Fibroblast of lung (primary cell): ENCODE measurements around the gene ASTN2. TPM values are rescaled to one million over a fixed set of nuclear protein-coding genes. Genes with fewer than 3 reads are reported as not detected.

Source experiments
- DNase-seq, 2 donors: peaks; one replicate each; pipeline versions ENCODE4 v3.0.0 to v3.0.0-alpha.2; 2010; ENCODE audit warnings: low read depth in 2 of 2
- H2AFZ ChIP-seq: 2 replicates; pipeline ENCODE4 v1.5.1; 2012; ENCODE audit warnings: low read length, control low read depth, inconsistent platforms
- H3K27ac ChIP-seq: 2 replicates; pipeline ENCODE4 v1.5.1; 2011; ENCODE audit warnings: low read length, control low read depth; ENCODE audit not compliant: insufficient read depth
- H3K27me3 ChIP-seq: 2 replicates; pipeline ENCODE4 v1.5.1; 2011; ENCODE audit warnings: mild to moderate bottlenecking, low read length; ENCODE audit not compliant: control insufficient read depth, insufficient read depth
- H3K36me3 ChIP-seq: 2 replicates; pipeline ENCODE4 v1.5.1; 2011; ENCODE audit warnings: low read length; ENCODE audit not compliant: control insufficient read depth, insufficient read depth
- H3K4me1 ChIP-seq: 2 replicates; pipeline ENCODE4 v1.5.1; 2011; ENCODE audit warnings: low read length; ENCODE audit not compliant: control insufficient read depth, insufficient read depth; ENCODE audit errors: extremely low read depth
- H3K4me2 ChIP-seq: 2 replicates; pipeline ENCODE4 v1.5.1; 2011; ENCODE audit warnings: low read length, control low read depth; ENCODE audit not compliant: insufficient read depth; ENCODE audit errors: extremely low read depth
- H3K4me3 ChIP-seq, 4 experiments: fragments of 200-600 bp in 1 of 4; sonication (generic) in 1 of 4; replicated peaks in 1 of 4; 2 replicates each; pipeline ENCODE4 v1.5.1; 2011 to 2016; ENCODE audit warnings: low read length in 4 of 4, low read depth in 3 of 4, mild to moderate bottlenecking in 3 of 4, control low read depth in 2 of 4, inconsistent platforms in 1 of 4, mixed read lengths in 1 of 4; ENCODE audit not compliant: insufficient read depth in 1 of 4; ENCODE audit errors: control extremely low read depth in 1 of 4
- H3K79me2 ChIP-seq: 2 replicates; pipeline ENCODE4 v1.5.1; 2012; ENCODE audit warnings: mild to moderate bottlenecking, low read length, inconsistent platforms; ENCODE audit not compliant: control insufficient read depth, insufficient read depth
- H3K9ac ChIP-seq: 2 replicates; pipeline ENCODE4 v1.5.1; 2011; ENCODE audit warnings: mild to moderate bottlenecking, low read length, control low read depth; ENCODE audit not compliant: insufficient read depth
- H3K9me3 ChIP-seq: 2 replicates; pipeline ENCODE4 v1.5.1; 2012; ENCODE audit warnings: low read depth, low read length; ENCODE audit not compliant: control insufficient read depth, insufficient read depth
- H4K20me1 ChIP-seq: 2 replicates; pipeline ENCODE4 v1.5.1; 2011; ENCODE audit warnings: low read length; ENCODE audit not compliant: control insufficient read depth, insufficient read depth; ENCODE audit errors: extremely low read depth
- CTCF ChIP-seq, 2 donors: IDR thresholded peaks in 1 of 2; conservative IDR thresholded peaks in 1 of 2; 1 replicate in 1 of 2; 2 replicates in 1 of 2; pipeline ENCODE4 v1.5.1; 2011 to 2012; ENCODE audit warnings: low read length in 2 of 2, control low read depth in 1 of 2, inconsistent platforms in 1 of 2, low read depth in 1 of 2, mild to moderate bottlenecking in 1 of 2
- EZH2 ChIP-seq: IDR thresholded peaks from 2 replicates; pipeline ENCODE4 v1.5.1; 2012; ENCODE audit warnings: low read length, control low read depth, mild to moderate bottlenecking; ENCODE audit errors: missing control alignments
- polyA plus RNA-seq, 2 donors: library from polyadenylated mRNA; depleted of rRNA in 1 of 2; stranded (reverse) in 1 of 2; unstranded in 1 of 2; fragments of >200 nt; gene quantifications; 2 replicates each; pipeline ENCODE4 v1.2.1, GENCODE V29; 2011 to 2012; ENCODE audit warnings: missing spikeins in 1 of 2
- total RNA-seq: library from RNA; depleted of rRNA; stranded (reverse); fragments of >200 nt; gene quantifications from 2 replicates; pipeline ENCODE4 v1.2.1, GENCODE V29; 2014

The ASTN2 gene
- total and polyA plus RNA-seq, 2 donors (not counting 1 experiment from before 2014, with no cell fraction given), result 2.2 to 19.2 TPM

GRCh38 chr9:116986015-116986414, 428.8 kb downstream of the ASTN2 start:
- no peaks in the 10 kb centered on the region for H3K9me3 ChIP-seq
- no peaks in the 10 kb centered on the region for H3K36me3 ChIP-seq
- no peaks in the 10 kb centered on the region for H3K79me2 ChIP-seq
- TF ChIP-seq EZH2 (no peak), CTCF (conservative IDR thresholded peaks at IDR 0.05 in 1 of 2, IDR thresholded peaks at IDR 0.05 in 1 of 2; ENCODE audit: low read depth in 1 of 2, low read length in 2 of 2) (no peak)
- H3K4me1 ChIP-seq, result no peaks in the 10 kb centered on the region
- H3K4me2 ChIP-seq, result no peak overlapping the region
- DNase-seq, result no peak
- H3K9ac ChIP-seq, result no peak overlapping the region
- H3K4me3 ChIP-seq, result no peak overlapping the region
- no peak overlapping the region for H2AFZ ChIP-seq
- no peaks in the 10 kb centered on the region for H4K20me1 ChIP-seq
- H3K27ac ChIP-seq, result no peak overlapping the region
- no peaks in the 10 kb centered on the region for H3K27me3 ChIP-seq

- Histone ChIP-seq H3K4me1 (no peaks in the 10 kb centered on the region), H3K9me3 (no peaks in the 10 kb centered on the region), H3K27me3 (no peaks in the 10 kb centered on the region), H2AFZ (no peak overlapping the region), H3K36me3 (no peaks in the 10 kb centered on the region), H3K27ac (no peak overlapping the region), H3K79me2 (no peaks in the 10 kb centered on the region), H3K4me2 (no peak overlapping the region), H3K9ac (no peak overlapping the region), H4K20me1 (no peaks in the 10 kb centered on the region), H3K4me3 (no peak overlapping the region)
- TF ChIP-seq CTCF (conservative IDR thresholded peaks at IDR 0.05 in 1 of 2, IDR thresholded peaks at IDR 0.05 in 1 of 2; ENCODE audit: low read depth in 1 of 2, low read length in 2 of 2) (no peak), EZH2 (no peak)
- no peak for DNase-seq
Observed at GRCh38 chr9:116985596-116985995, 429.3 kb downstream of the ASTN2 start.

- no peak for DNase-seq
- H3K4me2 ChIP-seq, result no peak overlapping the region
- H3K27me3 ChIP-seq, result no peaks in the 10 kb centered on the region
- H2AFZ ChIP-seq, result no peak overlapping the region
- no peaks in the 10 kb centered on the region for H3K9me3 ChIP-seq
- no peaks in the 10 kb centered on the region for H4K20me1 ChIP-seq
- no peaks in the 10 kb centered on the region for H3K36me3 ChIP-seq
- no peak overlapping the region for H3K9ac ChIP-seq
- H3K79me2 ChIP-seq, result no peaks in the 10 kb centered on the region
- TF ChIP-seq CTCF (conservative IDR thresholded peaks at IDR 0.05 in 1 of 2, IDR thresholded peaks at IDR 0.05 in 1 of 2; ENCODE audit: low read depth in 1 of 2, low read length in 2 of 2), result no peak
- TF ChIP-seq EZH2, result no peak
- H3K4me1 ChIP-seq, result no peaks in the 10 kb centered on the region
- H3K27ac ChIP-seq, result no peak overlapping the region
- no peak overlapping the region for H3K4me3 ChIP-seq
Observed at GRCh38 chr9:116984111-116984510, 430.7 kb downstream of the ASTN2 start.
